MG63 (cell line): ENCODE data around the gene NFYB. TPM values are rescaled to one million over a fixed set of nuclear protein-coding genes. Genes with fewer than 3 reads are reported as not detected.

Experiments used
- DNase-seq: peaks from one replicate; pipeline ENCODE4 v3.0.0-alpha.2; 2020
- H3K27me3 ChIP-seq: fragments of 250-450 bp; sonication (Bioruptor Pico); 2 replicates; pipeline ENCODE4 v1.5.1; 2020; ENCODE audit warnings: mild to moderate bottlenecking, moderate library complexity
- H3K36me3 ChIP-seq: fragments of 250-450 bp; sonication (Bioruptor Pico); 2 replicates; pipeline ENCODE4 v1.5.1; 2020; ENCODE audit warnings: mild to moderate bottlenecking, moderate library complexity
- H3K4me3 ChIP-seq: fragments of 250-450 bp; sonication (Bioruptor Pico); 2 replicates; pipeline ENCODE4 v1.5.1; 2020; ENCODE audit warnings: mild to moderate bottlenecking, moderate library complexity
- H3K9me3 ChIP-seq: fragments of 250-450 bp; sonication (Bioruptor Pico); 2 replicates; pipeline ENCODE4 v1.5.1; 2020; ENCODE audit warnings: mild to moderate bottlenecking, moderate library complexity
- total RNA-seq: library from RNA; depleted of rRNA; stranded (reverse); fragments of >200 nt; shearing (Covaris generic); gene quantifications from 2 replicates; pipeline ENCODE4 v1.2.3, GENCODE V29; 2014; ENCODE audit warnings: low replicate concordance; rRNA removed

The NFYB gene
- total RNA-seq, 1 experiment from 2014 or later, result 34.1 TPM

- no peak for DNase-seq
- H3K4me3 ChIP-seq, result no peak overlapping the region
- H3K9me3 ChIP-seq, result no peaks in the 10 kb centered on the region
- H3K36me3 ChIP-seq, result peaks cover 9% of the 10 kb centered on the region
- no peaks in the 10 kb centered on the region for H3K27me3 ChIP-seq
Observed at GRCh38 chr12:104105461-104105860, 32.5 kb downstream of the NFYB start.

GRCh38 chr12:104097954-104098353, 40.1 kb downstream of the NFYB start:
- Histone ChIP-seq H3K36me3 (peaks cover 46% of the 10 kb centered on the region), H3K4me3 (no peak overlapping the region), H3K27me3 (no peaks in the 10 kb centered on the region), H3K9me3 (no peaks in the 10 kb centered on the region)
- DNase-seq, result no peak

GRCh38 chr12:104095289-104095688, 42.7 kb downstream of the NFYB start:
- Histone ChIP-seq H3K36me3 (peaks cover 43% of the 10 kb centered on the region), H3K27me3 (no peaks in the 10 kb centered on the region), H3K4me3 (no peak overlapping the region), H3K9me3 (no peaks in the 10 kb centered on the region)
- no peak for DNase-seq

GRCh38 chr12:104094284-104094683, 43.7 kb downstream of the NFYB start:
- Histone ChIP-seq H3K9me3 (no peaks in the 10 kb centered on the region), H3K36me3 (peaks cover 44% of the 10 kb centered on the region), H3K27me3 (no peaks in the 10 kb centered on the region), H3K4me3 (no peak overlapping the region)
- DNase-seq, result no peak

GRCh38 chr12:104091136-104091535, 46.9 kb downstream of the NFYB start:
- DNase-seq, result no peak
- H3K27me3 ChIP-seq, result no peaks in the 10 kb centered on the region
- no peak overlapping the region for H3K4me3 ChIP-seq
- peaks cover 42% of the 10 kb centered on the region for H3K36me3 ChIP-seq
- H3K9me3 ChIP-seq, result no peaks in the 10 kb centered on the region

GRCh38 chr12:104090685-104091084, 47.3 kb downstream of the NFYB start:
- peaks cover 42% of the 10 kb centered on the region for H3K36me3 ChIP-seq
- H3K9me3 ChIP-seq, result no peaks in the 10 kb centered on the region
- no peaks in the 10 kb centered on the region for H3K27me3 ChIP-seq
- no peak for DNase-seq
- H3K4me3 ChIP-seq, result no peak overlapping the region

GRCh38 chr12:104083769-104084475, 54.1 kb downstream of the NFYB start:
- Histone ChIP-seq H3K4me3 (no peak overlapping the region), H3K9me3 (no peaks in the 10 kb centered on the region), H3K36me3 (peaks cover 41% of the 10 kb centered on the region), H3K27me3 (no peaks in the 10 kb centered on the region)
- no peak for DNase-seq

- no peaks in the 10 kb centered on the region for H3K9me3 ChIP-seq
- peaks cover 27% of the 10 kb centered on the region for H3K36me3 ChIP-seq
- DNase-seq, result no peak
- no peaks in the 10 kb centered on the region for H3K27me3 ChIP-seq
- H3K4me3 ChIP-seq, result no peak overlapping the region
Observed at GRCh38 chr12:104080764-104081163, 57.2 kb downstream of the NFYB start.

GRCh38 chr12:104079024-104079423, 59.0 kb downstream of the NFYB start:
- DNase-seq, result no peak
- Histone ChIP-seq H3K9me3 (no peaks in the 10 kb centered on the region), H3K36me3 (peaks cover 24% of the 10 kb centered on the region), H3K4me3 (no peak overlapping the region), H3K27me3 (no peaks in the 10 kb centered on the region)

- DNase-seq, result no peak
- H3K27me3 ChIP-seq, result no peaks in the 10 kb centered on the region
- H3K9me3 ChIP-seq, result no peaks in the 10 kb centered on the region
- H3K4me3 ChIP-seq, result no peak overlapping the region
- H3K36me3 ChIP-seq, result peaks cover 30% of the 10 kb centered on the region
Observed at GRCh38 chr12:104073699-104074098, 64.3 kb downstream of the NFYB start.

- DNase-seq, result no peak
- peaks cover 28% of the 10 kb centered on the region for H3K36me3 ChIP-seq
- H3K9me3 ChIP-seq, result no peaks in the 10 kb centered on the region
- no peak overlapping the region for H3K4me3 ChIP-seq
- H3K27me3 ChIP-seq, result no peaks in the 10 kb centered on the region
Observed at GRCh38 chr12:104072099-104072498, 65.9 kb downstream of the NFYB start.

Other genes starting within 250 kb of the NFYB start
- 364 and 534 TPM in 2 replicates for gene HSP90B1, start 207.8 kb downstream of the NFYB start, total RNA-seq
- 24.6 and 42.0 TPM in 2 replicates for gene TDG, start 172.3 kb downstream of the NFYB start, total RNA-seq
- not detected in 2 replicates for gene GLT8D2, start 88.0 kb downstream of the NFYB start, total RNA-seq
- 6.1 and 16.3 TPM in 2 replicates for gene HCFC2, start 73.7 kb downstream of the NFYB start, total RNA-seq
- 924 and 1,093 TPM in 2 replicates for gene TXNRD1, start 77.6 kb upstream of the NFYB start, total RNA-seq
- 6.0 and 6.8 TPM in 2 replicates for gene EID3, start 165.5 kb upstream of the NFYB start, total RNA-seq